ENCODE data around the gene KDM2B. TPM values are rescaled to one million over a fixed set of nuclear protein-coding genes. Genes with fewer than 3 reads are reported as not detected.
A peak's percentile ranks its signal among the peaks of the same experiment; 100 is the strongest.

Gene KDM2B
- total and polyA plus RNA-seq, 2 experiments from 2014 or later = 30.8 to 82.1 TPM

DNA sequence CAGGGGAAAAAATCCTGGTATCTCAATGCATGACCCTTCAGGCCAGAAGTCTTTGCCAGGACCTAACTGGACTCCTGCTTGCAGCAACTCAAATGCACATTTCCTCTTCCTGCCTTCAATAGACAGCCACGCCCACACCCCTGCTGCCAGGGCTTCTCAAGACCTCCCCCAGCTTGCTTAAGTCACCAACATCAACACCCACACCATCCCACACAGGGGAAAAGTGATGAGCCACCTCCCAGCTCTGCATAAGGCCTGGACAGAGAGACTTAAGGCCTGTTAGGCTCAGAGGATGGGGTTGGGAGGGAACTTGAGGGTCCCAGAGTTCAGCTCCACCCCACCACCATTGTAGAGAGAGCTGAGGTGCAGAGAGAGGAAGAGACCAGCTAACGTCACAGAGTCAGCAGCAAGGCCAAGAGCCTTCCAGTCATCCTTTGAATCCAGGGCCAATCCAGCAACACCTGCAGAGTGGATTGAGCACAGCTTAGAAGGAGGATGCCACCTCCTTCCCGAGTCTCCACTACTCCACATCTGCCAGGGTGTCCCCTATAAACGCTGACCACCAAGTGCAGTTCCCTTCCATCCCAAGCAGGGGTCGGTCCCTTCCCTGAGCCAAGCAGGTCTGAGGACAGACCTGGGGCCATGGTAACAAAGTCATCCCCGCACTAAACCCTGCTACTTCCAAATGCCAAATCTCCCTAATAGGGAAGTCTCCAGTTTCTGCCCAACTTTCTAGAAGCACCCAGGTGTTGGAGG lies 50.0 kb downstream of the KDM2B start:
- H3K4me3 ChIP-seq = no peak overlapping the region
- DNase-seq (ENCODE audit: low read depth in 1 of 2, low spot score in 1 of 2) = peak in 1 of 2 donors; percentile 92
- H3K9me3 ChIP-seq (ENCODE audit: low read depth) = no peaks in the 10 kb centered on the region
- H3K27me3 ChIP-seq = no peaks in the 10 kb centered on the region
- H3K36me3 ChIP-seq = peaks cover 11% of the 10 kb centered on the region
- H3K4me1 ChIP-seq (ENCODE audit: low read depth) = peaks cover 9% of the 10 kb centered on the region
- peak overlapping the region; percentile 4 for H3K27ac ChIP-seq
- TF ChIP-seq, protein P1, sequence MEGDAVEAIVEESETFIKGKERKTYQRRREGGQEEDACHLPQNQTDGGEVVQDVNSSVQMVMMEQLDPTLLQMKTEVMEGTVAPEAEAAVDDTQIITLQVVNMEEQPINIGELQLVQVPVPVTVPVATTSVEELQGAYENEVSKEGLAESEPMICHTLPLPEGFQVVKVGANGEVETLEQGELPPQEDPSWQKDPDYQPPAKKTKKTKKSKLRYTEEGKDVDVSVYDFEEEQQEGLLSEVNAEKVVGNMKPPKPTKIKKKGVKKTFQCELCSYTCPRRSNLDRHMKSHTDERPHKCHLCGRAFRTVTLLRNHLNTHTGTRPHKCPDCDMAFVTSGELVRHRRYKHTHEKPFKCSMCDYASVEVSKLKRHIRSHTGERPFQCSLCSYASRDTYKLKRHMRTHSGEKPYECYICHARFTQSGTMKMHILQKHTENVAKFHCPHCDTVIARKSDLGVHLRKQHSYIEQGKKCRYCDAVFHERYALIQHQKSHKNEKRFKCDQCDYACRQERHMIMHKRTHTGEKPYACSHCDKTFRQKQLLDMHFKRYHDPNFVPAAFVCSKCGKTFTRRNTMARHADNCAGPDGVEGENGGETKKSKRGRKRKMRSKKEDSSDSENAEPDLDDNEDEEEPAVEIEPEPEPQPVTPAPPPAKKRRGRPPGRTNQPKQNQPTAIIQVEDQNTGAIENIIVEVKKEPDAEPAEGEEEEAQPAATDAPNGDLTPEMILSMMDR (IDR thresholded peaks at IDR 0.05; ENCODE audit: low read depth, low read length) = no peak

- Histone ChIP-seq H3K9me3 (ENCODE audit: low read depth) (no peaks in the 10 kb centered on the region), H3K36me3 (peaks cover 11% of the 10 kb centered on the region), H3K27me3 (no peaks in the 10 kb centered on the region), H3K4me3 (no peak overlapping the region), H3K27ac (no peak overlapping the region), H3K4me1 (ENCODE audit: low read depth) (peaks cover 7% of the 10 kb centered on the region)
- no peak for DNase-seq (ENCODE audit: low read depth in 1 of 2, low spot score in 1 of 2)
- TF ChIP-seq, protein P1 (IDR thresholded peaks at IDR 0.05; ENCODE audit: low read depth, low read length) = no peak
Observed at GRCh38 chr12:121529184-121529583, 51.6 kb downstream of the KDM2B start.

- no peaks in the 10 kb centered on the region for H3K27me3 ChIP-seq
- H3K27ac ChIP-seq = no peak overlapping the region
- H3K4me1 ChIP-seq (ENCODE audit: low read depth) = peaks cover 8% of the 10 kb centered on the region
- no peaks in the 10 kb centered on the region for H3K36me3 ChIP-seq
- H3K4me3 ChIP-seq = no peak overlapping the region
- no peaks in the 10 kb centered on the region for H3K9me3 ChIP-seq (ENCODE audit: low read depth)
- TF ChIP-seq, protein P1 (IDR thresholded peaks at IDR 0.05; ENCODE audit: low read depth, low read length) = no peak
- DNase-seq (ENCODE audit: low read depth in 1 of 2, low spot score in 1 of 2) = no peak
Observed at GRCh38 chr12:121525411-121525810, 55.4 kb downstream of the KDM2B start.

GRCh38 chr12:121524196-121524916 lies 56.5 kb downstream of the KDM2B start:
- Histone ChIP-seq H3K4me3 (no peak overlapping the region), H3K4me1 (ENCODE audit: low read depth) (peaks cover 8% of the 10 kb centered on the region), H3K36me3 (peaks cover 2% of the 10 kb centered on the region), H3K27ac (peak overlapping the region; percentile 68), H3K9me3 (ENCODE audit: low read depth) (no peaks in the 10 kb centered on the region), H3K27me3 (no peaks in the 10 kb centered on the region)
- DNase-seq (ENCODE audit: low read depth in 1 of 2, low spot score in 1 of 2) = no peak
- TF ChIP-seq, protein P1 (IDR thresholded peaks at IDR 0.05; ENCODE audit: low read depth, low read length) = no peak

DNA sequence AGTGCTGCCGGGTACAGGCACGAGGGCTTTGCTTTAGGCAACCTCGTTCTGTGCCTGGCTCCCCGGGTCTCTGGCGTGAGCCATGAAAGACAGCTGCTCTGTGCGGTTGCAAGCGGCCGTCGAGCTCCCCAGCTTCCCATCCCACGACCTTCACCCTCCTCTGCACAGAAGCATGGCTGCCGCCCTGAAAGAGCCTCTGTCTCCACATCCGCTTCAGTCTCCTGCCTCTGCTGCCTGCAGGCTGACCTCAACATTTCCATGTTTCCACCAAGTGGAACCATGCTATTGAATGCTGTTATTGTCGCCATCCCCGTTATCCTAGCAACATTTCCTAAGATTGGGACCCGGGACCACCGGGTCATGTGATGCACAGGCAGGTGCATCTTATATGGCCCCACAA lies 57.1 kb downstream of the KDM2B start:
- DNase-seq (ENCODE audit: low read depth in 1 of 2, low spot score in 1 of 2) = no peak
- H3K9me3 ChIP-seq (ENCODE audit: low read depth) = no peaks in the 10 kb centered on the region

More for the DNA sequence above, 57.1 kb downstream of the KDM2B start:
- TF ChIP-seq, protein P1 (IDR thresholded peaks at IDR 0.05; ENCODE audit: low read depth, low read length) = no peak
- H3K4me1 ChIP-seq (ENCODE audit: low read depth) = peaks cover 8% of the 10 kb centered on the region
- H3K27ac ChIP-seq = no peak overlapping the region
- no peak overlapping the region for H3K4me3 ChIP-seq
- no peaks in the 10 kb centered on the region for H3K27me3 ChIP-seq
- H3K36me3 ChIP-seq = peaks cover 3% of the 10 kb centered on the region

All from cardiac muscle cell (in vitro differentiated cells and primary cell).